Measurements from ENCODE around the gene MIOX. TPM values are rescaled to one million over a fixed set of nuclear protein-coding genes. Genes with fewer than 3 reads are reported as not detected.

The MIOX gene
- total and polyA plus RNA-seq, 9 of the 15 experiments (the other 6 are each of a cell fraction or from before 2014, with no cell fraction given) = 0.08 TPM; not detected in 8

- TF ChIP-seq ZNF280B (CRISPR knock-in tag; IDR thresholded peaks at IDR 0.05) = no peak
- TF ChIP-seq ZNF583 (CRISPR knock-in tag; IDR thresholded peaks at IDR 0.05) = no peak
- TF ChIP-seq ZEB2 (IDR thresholded peaks at IDR 0.05) = no peak; the same call in 1 of the 2 replicates
- TF ChIP-seq CBFA2T3 (IDR thresholded peaks at IDR 0.05) = no peak
- TF ChIP-seq PRMT5 (CRISPR knock-in tag; IDR thresholded peaks at IDR 0.05) = no peak
- TF ChIP-seq GTF2E2 (tag; IDR thresholded peaks at IDR 0.05) = no peak
- no peak for TF ChIP-seq ZC3H11A (IDR thresholded peaks at IDR 0.05; ENCODE audit: low read depth, low read length)
- no peak for TF ChIP-seq SNAPC5 (CRISPR knock-in tag; IDR thresholded peaks at IDR 0.05)
- TF ChIP-seq ELF4 (CRISPR knock-in tag; IDR thresholded peaks at IDR 0.05) = no peak
- no peak for TF ChIP-seq HNRNPL (IDR thresholded peaks at IDR 0.05; ENCODE audit: low read depth, low read length)
- TF ChIP-seq NR4A1 (CRISPR knock-in tag; IDR thresholded peaks at IDR 0.05) = no peak
- no peak for TF ChIP-seq NR4A1 (tag; IDR thresholded peaks at IDR 0.05)
- no peak for TF ChIP-seq ETS2 (tag; IDR thresholded peaks at IDR 0.05; ENCODE audit: borderline replicate concordance, poor library complexity, severe bottlenecking)
- TF ChIP-seq KAT8 (IDR thresholded peaks at IDR 0.05; ENCODE audit: low read depth) = no peak
- TF ChIP-seq HMBOX1 (IDR thresholded peaks at IDR 0.05) = peak; percentile 70
- TF ChIP-seq HIVEP1 (CRISPR knock-in tag; IDR thresholded peaks at IDR 0.05) = no peak
- TF ChIP-seq XRCC5 (IDR thresholded peaks at IDR 0.05; ENCODE audit: low read depth, low read length) = 0 out of 2 replicates have a peak, but pooled peaks have one; percentile 38
- no peak for TF ChIP-seq POLR2AphosphoS5 (IDR thresholded peaks at IDR 0.05; ENCODE audit: control insufficient read depth, insufficient read depth, low read depth, low read length)
- TF ChIP-seq PRPF4 (IDR thresholded peaks at IDR 0.05; ENCODE audit: insufficient read depth, low read depth, low read length, poor library complexity, severe bottlenecking) = no peak
- no peak for TF ChIP-seq RHOXF2B (CRISPR knock-in tag; conservative IDR thresholded peaks at IDR 0.05)
- no peak for TF ChIP-seq BRD9 (IDR thresholded peaks at IDR 0.05; ENCODE audit: low read depth, partially characterized antibody)
- TF ChIP-seq PHF20 (IDR thresholded peaks at IDR 0.05; ENCODE audit: partially characterized antibody) = no peak
- TF ChIP-seq ZNF121 (CRISPR knock-in tag; conservative IDR thresholded peaks at IDR 0.05) = no peak
- TF ChIP-seq SMAD3 (CRISPR knock-in tag; conservative IDR thresholded peaks at IDR 0.05) = no peak
- TF ChIP-seq KDM2B (CRISPR knock-in tag; IDR thresholded peaks at IDR 0.05) = no peak
- TF ChIP-seq THAP12 (CRISPR knock-in tag; IDR thresholded peaks at IDR 0.05) = no peak
- no peak for TF ChIP-seq ZNF324 (CRISPR knock-in tag; IDR thresholded peaks at IDR 0.05)
- TF ChIP-seq CBX2 (IDR thresholded peaks at IDR 0.05; ENCODE audit: insufficient read depth, low read length, poor library complexity, severe bottlenecking) = no peak
Measured at GRCh38 chr22:50498322-50498890, 11.7 kb downstream of the MIOX start (continued).
